HepG2 (cell line): Measurements from ENCODE around the gene ESYT3. TPM values are rescaled to one million over a fixed set of nuclear protein-coding genes. Genes with fewer than 3 reads are reported as not detected.

ENCODE experiments used
- ATAC-seq: fragments of 200-7000 bp; cut with Tn5 transposase; 3 replicates; pipeline ENCODE4 v1.9.1; 2020; ENCODE audit warnings: mild to moderate bottlenecking, moderate library complexity
- BruUV-seq: library from RNA; stranded (reverse); fragments of 400-500 nt; replicated peaks from 2 replicates; lab custom pipeline; 2021; lab: Mats Ljungman, UMichigan
- CTCF ChIA-PET: fragments of 300-600 bp; formaldehyde crosslinking; extraction: SDS; loops from one replicate; lab custom pipeline; 2021; ENCODE audit warnings: low total read pairs, inconsistent platforms, low intra/inter-chr PET ratio; lab: Yijun Ruan, JAX
- POLR2A ChIA-PET: fragments of 350-600 bp; sonication (Branson Sonifier 250); formaldehyde crosslinking; loops from one replicate; lab custom pipeline; 2020; ENCODE audit warnings: antibody characterized with exemption, inconsistent platforms; lab: Yijun Ruan, JAX
- DNase-seq: peaks from one replicate; pipeline ENCODE4 v3.0.0-alpha.2; 2015; ENCODE audit warnings: low spot score
- FAIRE-seq: peaks from 3 replicates; lab custom pipeline; 2011; peaks lifted over from hg19 to GRCh38; lab: Jason Lieb, UNC
- H2AFZ ChIP-seq: one replicate; pipeline ENCODE4 v1.6.1; 2011; ENCODE audit warnings: low read length, inconsistent platforms
- H3K27ac ChIP-seq: fragments of 300-600 bp; 3 replicates; pipeline ENCODE4 v1.8.0; 2011; ENCODE audit warnings: mixed run types, mild to moderate bottlenecking, mixed read lengths, low read length, inconsistent platforms; ENCODE audit not compliant: insufficient read depth; ENCODE audit errors: extremely low read length
- H3K27me3 ChIP-seq, 2 experiments: fragments of 200-600 bp in 1 of 2; 2 replicates in 1 of 2; 3 replicates in 1 of 2; pipeline versions ENCODE4 v1.6.0 to v1.8.0; 2011; ENCODE audit warnings: low read length in 2 of 2, mild to moderate bottlenecking in 2 of 2, moderate library complexity in 2 of 2, inconsistent platforms in 1 of 2; ENCODE audit not compliant: insufficient read depth in 2 of 2, control insufficient read depth in 1 of 2
- H3K36me3 ChIP-seq, 2 experiments: fragments of 200-600 bp in 1 of 2; replicated peaks in 1 of 2; 2 replicates in 1 of 2; 3 replicates in 1 of 2; pipeline versions ENCODE4 v1.5.1 to v1.8.0; 2011; ENCODE audit warnings: low read length in 2 of 2, inconsistent platforms in 1 of 2; ENCODE audit not compliant: insufficient read depth in 2 of 2, control insufficient read depth in 1 of 2
- H3K4me1 ChIP-seq: 2 replicates; pipeline ENCODE4 v1.5.1; 2012; ENCODE audit warnings: low read length, inconsistent platforms; ENCODE audit not compliant: insufficient read depth
- H3K4me2 ChIP-seq: 2 replicates; pipeline ENCODE4 v1.6.0; 2011; ENCODE audit warnings: low read depth, low read length, inconsistent platforms
- H3K4me3 ChIP-seq, 3 experiments: fragments of 200-600 bp in 1 of 3; sonication (generic), shearing (Covaris generic) in 1 of 3; replicated peaks in 1 of 3; 2 replicates each; pipeline ENCODE4 v1.5.1; 2011 to 2016; ENCODE audit warnings: low read length in 3 of 3, inconsistent platforms in 2 of 3, low read depth in 2 of 3, mild to moderate bottlenecking in 2 of 3, control low read depth in 1 of 3, mixed read lengths in 1 of 3; ENCODE audit not compliant: insufficient read depth in 1 of 3
- H3K79me2 ChIP-seq: one replicate; pipeline ENCODE4 v1.6.1; 2011; ENCODE audit warnings: low read length, inconsistent platforms; ENCODE audit not compliant: insufficient read depth
- H3K9ac ChIP-seq: 2 replicates; pipeline ENCODE4 v1.6.0; 2011; ENCODE audit warnings: mild to moderate bottlenecking, low read depth, low read length, inconsistent platforms; ENCODE audit not compliant: insufficient read depth
- H3K9me3 ChIP-seq: 2 replicates; pipeline ENCODE4 v1.5.1; 2012; ENCODE audit warnings: mild to moderate bottlenecking, low read length
- H4K20me1 ChIP-seq: 2 replicates; pipeline ENCODE4 v1.6.0; 2011; ENCODE audit warnings: inconsistent platforms, mild to moderate bottlenecking, low read length, moderate library complexity; ENCODE audit not compliant: insufficient read depth
- ZBTB3 ChIP-seq: sonication (generic); formaldehyde crosslinking; IDR thresholded peaks from 2 replicates; pipeline ENCODE4 v1.4.0; 2020; ENCODE audit warnings: low read depth, mild to moderate bottlenecking, moderate library complexity, missing genetic modification reagents, borderline replicate concordance
- WGBS: methylation state at CpG from one replicate; pipeline ENCODE4 v1.1.6; 2017; ENCODE audit warnings: low lambda C conversion rate; 5-methylcytosine and 5-hydroxymethylcytosine counted together
- in situ Hi-C: cut with HindIII; loops from 2 replicates; pipeline ENCODE4 v1.10.0; 2017; ENCODE audit warnings: low pct_unique_long_range_greater_than_20kb; ENCODE audit not compliant: extremely low pct_ligation_motif_present
- intact Hi-C: fragments of 100-400 bp; cut with micrococcal nuclease; formaldehyde crosslinking; loops from one replicate; pipeline ENCODE4 v1.10.0; 2022; ENCODE audit not compliant: unreplicated experiment
- polyA plus RNA-seq, 8 experiments: library from polyadenylated mRNA; depleted of rRNA in 3 of 8; stranded (reverse) in 7 of 8; unstranded in 1 of 8; fragments of >200 nt; fragmentation: Illumina TruSeq in 4 of 8; extraction: Trizol in 4 of 8; gene quantifications; 2 replicates each; pipeline versions ENCODE4 v1.2.1 to v1.2.3, GENCODE V29; 2011 to 2016; ENCODE audit warnings: low read depth in 4 of 8, missing spikeins in 1 of 8, mixed read lengths in 1 of 8; ENCODE audit not compliant: insufficient read depth in 1 of 8
- total RNA-seq, 5 experiments: library from RNA; depleted of rRNA; stranded (reverse); fragments of >200 nt; fragmentation: Illumina TruSeq; extraction: Trizol; gene quantifications; 2 replicates each; pipeline ENCODE4 v1.2.3, GENCODE V29; 2016; ENCODE audit warnings: low read depth in 1 of 5
- TF ChIP-seq, protein P1 (sequence below): fragments of 450-650 bp; IDR thresholded peaks from 2 replicates; pipeline ENCODE4 v1.6.1; 2017
- TF ChIP-seq, protein P2 (sequence below): IDR thresholded peaks from 2 replicates; pipeline ENCODE4 v1.6.1; 2016; ENCODE audit warnings: control low read depth
- TF ChIP-seq, protein P3 (sequence below): sonication (generic); formaldehyde crosslinking; IDR thresholded peaks from 2 replicates; pipeline ENCODE4 v1.8.1; 2022; ENCODE audit warnings: low read depth, mild to moderate bottlenecking, missing genetic modification reagents
- TF ChIP-seq, protein P4 (sequence below): sonication (generic); formaldehyde crosslinking; IDR thresholded peaks from 2 replicates; pipeline ENCODE4 v1.4.0; 2020; ENCODE audit warnings: missing genetic modification reagents

The ESYT3 gene
- total and polyA plus RNA-seq, 2 of the 13 experiments (the other 11 are each of a cell fraction or from before 2014, with no cell fraction given), result 1.5 to 4.1 TPM

DNA sequence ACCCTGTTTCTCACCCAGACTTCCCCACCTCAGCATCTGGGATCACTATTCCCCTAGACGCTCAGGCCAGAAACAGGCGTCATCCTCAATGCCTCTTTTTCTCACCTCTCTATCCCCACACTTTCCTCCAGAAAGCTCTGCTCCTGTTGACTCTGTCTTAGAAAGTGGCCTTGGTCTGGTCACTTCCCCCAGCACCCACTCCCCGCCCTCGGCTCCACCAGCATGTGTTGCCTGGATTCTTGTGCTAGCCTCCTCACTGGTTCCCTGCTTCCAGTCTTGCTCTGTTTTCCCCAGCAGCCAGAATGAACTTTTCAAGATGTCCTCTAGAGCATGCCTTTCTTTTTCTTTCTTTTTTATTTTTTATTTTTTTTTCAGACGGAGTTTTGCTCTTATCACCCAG lies 39.7 kb upstream of the ESYT3 start:
- no peak overlapping the region for H3K4me2 ChIP-seq
- no peaks in the 10 kb centered on the region for H4K20me1 ChIP-seq
- no peak for TF ChIP-seq ZBTB3 (CRISPR knock-in tag)
- TF ChIP-seq, protein P1, sequence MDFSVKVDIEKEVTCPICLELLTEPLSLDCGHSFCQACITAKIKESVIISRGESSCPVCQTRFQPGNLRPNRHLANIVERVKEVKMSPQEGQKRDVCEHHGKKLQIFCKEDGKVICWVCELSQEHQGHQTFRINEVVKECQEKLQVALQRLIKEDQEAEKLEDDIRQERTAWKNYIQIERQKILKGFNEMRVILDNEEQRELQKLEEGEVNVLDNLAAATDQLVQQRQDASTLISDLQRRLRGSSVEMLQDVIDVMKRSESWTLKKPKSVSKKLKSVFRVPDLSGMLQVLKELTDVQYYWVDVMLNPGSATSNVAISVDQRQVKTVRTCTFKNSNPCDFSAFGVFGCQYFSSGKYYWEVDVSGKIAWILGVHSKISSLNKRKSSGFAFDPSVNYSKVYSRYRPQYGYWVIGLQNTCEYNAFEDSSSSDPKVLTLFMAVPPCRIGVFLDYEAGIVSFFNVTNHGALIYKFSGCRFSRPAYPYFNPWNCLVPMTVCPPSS, result no peak
- TF ChIP-seq, protein P2, sequence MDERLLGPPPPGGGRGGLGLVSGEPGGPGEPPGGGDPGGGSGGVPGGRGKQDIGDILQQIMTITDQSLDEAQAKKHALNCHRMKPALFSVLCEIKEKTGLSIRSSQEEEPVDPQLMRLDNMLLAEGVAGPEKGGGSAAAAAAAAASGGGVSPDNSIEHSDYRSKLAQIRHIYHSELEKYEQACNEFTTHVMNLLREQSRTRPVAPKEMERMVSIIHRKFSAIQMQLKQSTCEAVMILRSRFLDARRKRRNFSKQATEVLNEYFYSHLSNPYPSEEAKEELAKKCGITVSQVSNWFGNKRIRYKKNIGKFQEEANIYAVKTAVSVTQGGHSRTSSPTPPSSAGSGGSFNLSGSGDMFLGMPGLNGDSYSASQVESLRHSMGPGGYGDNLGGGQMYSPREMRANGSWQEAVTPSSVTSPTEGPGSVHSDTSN (CRISPR knock-in tag), result no peak
- TF ChIP-seq, protein P3, sequence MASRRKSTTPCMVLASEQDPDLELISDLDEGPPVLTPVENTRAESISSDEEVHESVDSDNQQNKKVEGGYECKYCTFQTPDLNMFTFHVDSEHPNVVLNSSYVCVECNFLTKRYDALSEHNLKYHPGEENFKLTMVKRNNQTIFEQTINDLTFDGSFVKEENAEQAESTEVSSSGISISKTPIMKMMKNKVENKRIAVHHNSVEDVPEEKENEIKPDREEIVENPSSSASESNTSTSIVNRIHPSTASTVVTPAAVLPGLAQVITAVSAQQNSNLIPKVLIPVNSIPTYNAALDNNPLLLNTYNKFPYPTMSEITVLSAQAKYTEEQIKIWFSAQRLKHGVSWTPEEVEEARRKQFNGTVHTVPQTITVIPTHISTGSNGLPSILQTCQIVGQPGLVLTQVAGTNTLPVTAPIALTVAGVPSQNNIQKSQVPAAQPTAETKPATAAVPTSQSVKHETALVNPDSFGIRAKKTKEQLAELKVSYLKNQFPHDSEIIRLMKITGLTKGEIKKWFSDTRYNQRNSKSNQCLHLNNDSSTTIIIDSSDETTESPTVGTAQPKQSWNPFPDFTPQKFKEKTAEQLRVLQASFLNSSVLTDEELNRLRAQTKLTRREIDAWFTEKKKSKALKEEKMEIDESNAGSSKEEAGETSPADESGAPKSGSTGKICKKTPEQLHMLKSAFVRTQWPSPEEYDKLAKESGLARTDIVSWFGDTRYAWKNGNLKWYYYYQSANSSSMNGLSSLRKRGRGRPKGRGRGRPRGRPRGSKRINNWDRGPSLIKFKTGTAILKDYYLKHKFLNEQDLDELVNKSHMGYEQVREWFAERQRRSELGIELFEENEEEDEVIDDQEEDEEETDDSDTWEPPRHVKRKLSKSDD, result no peak
- TF ChIP-seq, protein P4, sequence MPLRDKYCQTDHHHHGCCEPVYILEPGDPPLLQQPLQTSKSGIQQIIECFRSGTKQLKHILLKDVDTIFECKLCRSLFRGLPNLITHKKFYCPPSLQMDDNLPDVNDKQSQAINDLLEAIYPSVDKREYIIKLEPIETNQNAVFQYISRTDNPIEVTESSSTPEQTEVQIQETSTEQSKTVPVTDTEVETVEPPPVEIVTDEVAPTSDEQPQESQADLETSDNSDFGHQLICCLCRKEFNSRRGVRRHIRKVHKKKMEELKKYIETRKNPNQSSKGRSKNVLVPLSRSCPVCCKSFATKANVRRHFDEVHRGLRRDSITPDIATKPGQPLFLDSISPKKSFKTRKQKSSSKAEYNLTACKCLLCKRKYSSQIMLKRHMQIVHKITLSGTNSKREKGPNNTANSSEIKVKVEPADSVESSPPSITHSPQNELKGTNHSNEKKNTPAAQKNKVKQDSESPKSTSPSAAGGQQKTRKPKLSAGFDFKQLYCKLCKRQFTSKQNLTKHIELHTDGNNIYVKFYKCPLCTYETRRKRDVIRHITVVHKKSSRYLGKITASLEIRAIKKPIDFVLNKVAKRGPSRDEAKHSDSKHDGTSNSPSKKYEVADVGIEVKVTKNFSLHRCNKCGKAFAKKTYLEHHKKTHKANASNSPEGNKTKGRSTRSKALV (CRISPR knock-in tag), result no peak
- POLR2A ChIA-PET, result no interaction called here
- H2AFZ ChIP-seq, result no peak overlapping the region
- no peak overlapping the region for H3K9ac ChIP-seq
- no peaks in the 10 kb centered on the region for H3K27me3 ChIP-seq
- H3K4me3 ChIP-seq, result no peak overlapping the region
- WGBS, result 93% methylated on average over 5 of the region's 5 CpGs
- CTCF ChIA-PET, result no interaction called here
- peaks cover 21% of the 10 kb centered on the region for H3K4me1 ChIP-seq
- no peaks in the 10 kb centered on the region for H3K36me3 ChIP-seq
- no peak overlapping the region for H3K27ac ChIP-seq
- no TSS peak for BruUV-seq
- H3K79me2 ChIP-seq, result no peaks in the 10 kb centered on the region
- intact Hi-C loops, result loop anchor here (5.0 kb wide), 2 partner anchors 32 to 62 kb away; no protein-coding TSS in a partner anchor
- FAIRE-seq (no peak), ATAC-seq (no peak), DNase-seq (no peak)
- in situ Hi-C loops, result loop anchor here (5.0 kb wide), 1 partner anchor 47 kb away; the partner anchor contains the start of gene MRAS
- H3K9me3 ChIP-seq, result no peaks in the 10 kb centered on the region
